Right lobe of liver (tissue), 4 donors: ENCODE data around the gene FAM72A.
"Not testable (repeated sequence)": the region's sequence is repeated elsewhere in the genome, so short reads cannot be mapped to it uniquely, and the experiment has no call there.

Experiments used
- POLR2A ChIP-seq: fragments of 450-650 bp; IDR thresholded peaks from one replicate; pipeline ENCODE4 v1.6.1; 2017; ENCODE audit warnings: antibody characterized with exemption, mild to moderate bottlenecking
- TF ChIP-seq, protein P1 (sequence below), 4 donors: fragments of 200-600 bp in 3 of 4; fragments of 450-650 bp in 1 of 4; IDR thresholded peaks; one replicate each; pipeline versions ENCODE4 v1.5.1 to v1.8.0; 2016 to 2022; ENCODE audit warnings: antibody characterized with exemption in 4 of 4, mild to moderate bottlenecking in 2 of 4
- donor health status: DM: no; HTN: no; CAD: no.
- donor health status: DM: no; HTN: no; CAD: no.
- donor health status: DM: no; HTN: yes; CAD: no.

DNA sequence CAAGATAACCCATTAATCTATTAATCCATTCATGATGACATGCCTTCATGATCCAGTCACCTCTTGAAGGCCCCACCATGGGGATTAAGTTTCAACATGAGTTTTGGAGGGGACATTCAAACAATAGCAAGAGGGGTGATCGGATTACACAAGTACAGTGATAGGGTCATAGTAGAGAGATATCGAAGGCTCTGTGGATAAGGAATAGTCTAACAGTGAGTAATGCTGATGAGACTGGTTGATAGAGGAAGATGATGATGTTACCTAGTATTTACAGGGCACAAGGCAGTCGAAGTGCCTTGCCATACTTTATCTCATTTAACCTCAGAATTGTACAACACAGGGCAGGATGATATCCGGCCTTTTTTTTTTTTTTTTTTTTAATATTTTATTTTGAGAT lies 18.9 kb upstream of the FAM72A start:
- TF ChIP-seq, protein P1, sequence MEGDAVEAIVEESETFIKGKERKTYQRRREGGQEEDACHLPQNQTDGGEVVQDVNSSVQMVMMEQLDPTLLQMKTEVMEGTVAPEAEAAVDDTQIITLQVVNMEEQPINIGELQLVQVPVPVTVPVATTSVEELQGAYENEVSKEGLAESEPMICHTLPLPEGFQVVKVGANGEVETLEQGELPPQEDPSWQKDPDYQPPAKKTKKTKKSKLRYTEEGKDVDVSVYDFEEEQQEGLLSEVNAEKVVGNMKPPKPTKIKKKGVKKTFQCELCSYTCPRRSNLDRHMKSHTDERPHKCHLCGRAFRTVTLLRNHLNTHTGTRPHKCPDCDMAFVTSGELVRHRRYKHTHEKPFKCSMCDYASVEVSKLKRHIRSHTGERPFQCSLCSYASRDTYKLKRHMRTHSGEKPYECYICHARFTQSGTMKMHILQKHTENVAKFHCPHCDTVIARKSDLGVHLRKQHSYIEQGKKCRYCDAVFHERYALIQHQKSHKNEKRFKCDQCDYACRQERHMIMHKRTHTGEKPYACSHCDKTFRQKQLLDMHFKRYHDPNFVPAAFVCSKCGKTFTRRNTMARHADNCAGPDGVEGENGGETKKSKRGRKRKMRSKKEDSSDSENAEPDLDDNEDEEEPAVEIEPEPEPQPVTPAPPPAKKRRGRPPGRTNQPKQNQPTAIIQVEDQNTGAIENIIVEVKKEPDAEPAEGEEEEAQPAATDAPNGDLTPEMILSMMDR (IDR thresholded peaks at IDR 0.05) = not testable (repeated sequence)
- TF ChIP-seq POLR2A = not testable (repeated sequence)
